Esophagus squamous epithelium (tissue), 4 donors: ENCODE data around the gene STX12.

ENCODE experiments used
- POLR2A ChIP-seq, 4 donors: fragments of 450-650 bp; IDR thresholded peaks; one replicate each; pipeline ENCODE4 v1.6.1; 2017; ENCODE audit warnings: antibody characterized with exemption in 4 of 4, mild to moderate bottlenecking in 4 of 4, moderate library complexity in 3 of 4
- TF ChIP-seq, protein P1 (sequence below), 6 experiments: fragments of 450-650 bp in 4 of 6; fragments of 200-600 bp in 2 of 6; sonication (generic) in 2 of 6; IDR thresholded peaks; one replicate each; pipeline ENCODE4 v1.5.1; 2016 to 2019; ENCODE audit warnings: antibody characterized with exemption in 6 of 6, mild to moderate bottlenecking in 4 of 6, moderate library complexity in 4 of 6

DNA sequence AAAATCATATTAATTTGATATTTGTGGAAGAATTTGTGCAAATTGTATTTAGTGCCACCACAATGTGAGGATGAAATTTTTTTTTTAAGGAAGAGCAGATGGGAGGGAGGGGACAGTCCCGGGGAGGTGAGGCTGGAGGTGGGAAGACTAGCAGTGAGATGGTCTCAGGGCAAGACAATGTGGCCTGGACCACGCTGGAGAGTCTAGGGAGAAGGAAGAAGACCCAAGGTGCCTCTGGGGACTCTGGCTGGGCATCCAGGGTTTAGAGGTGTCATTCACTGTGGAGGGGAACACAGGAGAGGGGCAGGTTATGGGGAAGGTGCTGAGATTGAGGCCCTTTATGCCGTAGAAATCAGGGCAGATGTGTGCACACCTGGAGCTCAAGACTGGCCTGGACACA lies 89.0 kb downstream of the STX12 start:
- TF ChIP-seq, protein P1, sequence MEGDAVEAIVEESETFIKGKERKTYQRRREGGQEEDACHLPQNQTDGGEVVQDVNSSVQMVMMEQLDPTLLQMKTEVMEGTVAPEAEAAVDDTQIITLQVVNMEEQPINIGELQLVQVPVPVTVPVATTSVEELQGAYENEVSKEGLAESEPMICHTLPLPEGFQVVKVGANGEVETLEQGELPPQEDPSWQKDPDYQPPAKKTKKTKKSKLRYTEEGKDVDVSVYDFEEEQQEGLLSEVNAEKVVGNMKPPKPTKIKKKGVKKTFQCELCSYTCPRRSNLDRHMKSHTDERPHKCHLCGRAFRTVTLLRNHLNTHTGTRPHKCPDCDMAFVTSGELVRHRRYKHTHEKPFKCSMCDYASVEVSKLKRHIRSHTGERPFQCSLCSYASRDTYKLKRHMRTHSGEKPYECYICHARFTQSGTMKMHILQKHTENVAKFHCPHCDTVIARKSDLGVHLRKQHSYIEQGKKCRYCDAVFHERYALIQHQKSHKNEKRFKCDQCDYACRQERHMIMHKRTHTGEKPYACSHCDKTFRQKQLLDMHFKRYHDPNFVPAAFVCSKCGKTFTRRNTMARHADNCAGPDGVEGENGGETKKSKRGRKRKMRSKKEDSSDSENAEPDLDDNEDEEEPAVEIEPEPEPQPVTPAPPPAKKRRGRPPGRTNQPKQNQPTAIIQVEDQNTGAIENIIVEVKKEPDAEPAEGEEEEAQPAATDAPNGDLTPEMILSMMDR (IDR thresholded peaks at IDR 0.05), result no peak
- no peak for TF ChIP-seq POLR2A (IDR thresholded peaks at IDR 0.05)
